GM18907 (cell line): Measurements from ENCODE around the gene KIF5C.
A peak's percentile ranks its signal among the peaks of the same experiment; 100 is the strongest.
"Not testable (repeated sequence)": the region's sequence is repeated elsewhere in the genome, so short reads cannot be mapped to it uniquely, and the experiment has no call there.

Experiments
- ATAC-seq: cut with Tn5 transposase; IDR thresholded peaks from one replicate; pipeline ENCODE4 v1.9.1; 2021; ENCODE audit warnings: mild to moderate bottlenecking, moderate library complexity; ENCODE audit not compliant: unreplicated experiment

The KIF5C gene

GRCh38 chr2:148874868-148875341, at the start of gene KIF5C:
KIF5C (plus strand) TSS chr2:148875227; CDS start chr2:148875618, 391 bp downstream.
- ATAC-seq, result peak; percentile 97

GRCh38 chr2:148826791-148827190, 48.2 kb upstream of the KIF5C start:
- ATAC-seq, result no peak

DNA sequence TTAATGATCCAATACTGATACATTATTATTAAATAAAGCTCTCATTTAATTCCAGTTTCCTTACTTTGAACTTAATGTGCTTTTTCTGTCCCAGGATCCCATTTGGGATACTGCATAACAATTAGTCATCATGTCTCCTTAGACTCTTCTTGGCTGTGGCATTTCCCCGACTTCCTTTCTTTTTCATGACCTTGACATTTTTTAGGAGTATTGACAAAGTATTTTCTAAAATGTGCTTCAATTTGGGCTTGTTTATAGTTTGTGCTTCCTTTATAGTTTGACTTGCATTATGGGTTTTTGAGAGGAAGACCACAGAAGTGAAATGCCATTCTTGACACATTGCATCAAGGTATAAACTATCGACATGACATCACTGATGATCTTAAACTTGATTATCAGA, 46.1 kb upstream of the KIF5C start:
- no peak for ATAC-seq

- ATAC-seq, result no peak
Measured at GRCh38 chr2:148829618-148830017, 45.4 kb upstream of the KIF5C start.

DNA sequence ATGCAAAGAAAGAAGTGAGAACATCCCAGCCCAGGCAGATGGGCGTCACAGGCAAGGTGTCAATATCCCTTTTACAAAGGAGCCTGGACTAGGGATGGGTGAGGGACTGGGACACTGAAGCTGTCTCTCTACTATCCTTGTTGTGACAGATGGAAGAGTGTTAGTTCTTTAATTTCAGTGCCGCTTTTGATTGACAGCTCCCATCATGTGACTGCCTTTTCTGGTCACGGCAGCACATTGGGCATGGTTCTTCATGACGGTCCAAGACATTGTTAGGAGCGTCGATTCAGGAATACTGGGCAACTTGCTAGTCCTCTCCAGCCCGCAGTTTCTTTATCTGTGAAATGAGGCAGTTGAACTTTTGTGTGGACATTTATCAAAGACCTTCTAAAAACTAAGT, 42.4 kb upstream of the KIF5C start:
- ATAC-seq, result no peak

DNA sequence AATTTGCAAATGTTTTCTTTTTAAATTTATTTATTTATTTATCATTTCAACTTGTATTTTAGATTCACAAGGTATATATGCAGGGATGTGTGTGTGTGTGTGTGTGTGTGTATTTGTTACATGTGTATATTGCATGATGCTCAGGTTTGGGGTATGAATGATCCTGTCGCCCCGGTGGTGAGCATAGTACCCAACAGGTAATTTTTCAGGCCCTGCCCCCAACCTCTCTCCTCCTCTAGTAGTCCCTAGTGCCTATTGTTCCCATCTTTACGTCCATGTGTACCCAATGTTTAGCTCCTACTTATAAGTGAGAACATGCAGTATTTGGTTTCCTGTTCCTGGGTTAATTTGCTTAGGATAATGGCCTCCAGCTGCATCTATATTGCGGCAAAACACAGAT, 33.0 kb upstream of the KIF5C start:
- no peak for ATAC-seq

GRCh38 chr2:148848146-148848545, 26.9 kb upstream of the KIF5C start:
- ATAC-seq, result no peak

DNA sequence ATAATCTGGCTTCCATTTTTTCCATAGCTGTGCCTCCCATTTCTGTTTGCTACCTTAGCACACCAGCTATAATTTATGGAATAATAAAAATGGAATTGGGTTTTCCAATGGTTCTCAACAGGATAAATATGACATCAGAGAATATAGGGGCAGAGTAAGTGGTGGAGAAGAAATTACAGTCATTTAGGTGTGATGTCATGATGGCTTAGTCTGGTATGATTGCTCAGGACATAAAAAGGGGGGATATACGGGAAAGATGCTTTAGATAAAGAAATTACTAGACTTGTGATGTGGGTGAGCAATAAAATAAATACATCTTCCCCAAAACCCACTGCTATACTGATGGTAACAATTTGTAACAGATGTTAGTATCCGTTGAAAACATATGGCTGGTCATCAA, 21.6 kb upstream of the KIF5C start:
- ATAC-seq, result no peak

DNA sequence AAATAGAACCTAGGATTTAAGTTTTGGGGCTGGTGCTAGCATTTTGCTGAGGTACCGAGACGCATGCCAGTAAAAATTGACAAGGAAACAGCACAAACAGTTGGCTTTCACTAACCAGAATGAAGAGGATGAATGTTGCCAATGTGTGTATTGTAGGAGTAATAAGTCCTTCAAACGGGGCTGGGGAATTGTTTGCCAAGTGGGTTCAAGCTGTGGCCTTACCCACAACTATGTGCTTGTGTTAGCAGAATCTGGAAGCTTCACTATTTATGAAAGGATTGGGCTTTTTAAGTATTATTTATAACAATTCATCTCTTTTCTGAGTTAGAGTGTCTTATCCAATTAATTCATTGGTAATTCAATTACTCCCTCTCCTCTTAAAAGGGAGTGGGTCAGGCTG, 15.0 kb upstream of the KIF5C start:
- no peak for ATAC-seq

- no peak for ATAC-seq
Measured at GRCh38 chr2:148861367-148861766, 13.7 kb upstream of the KIF5C start.

DNA sequence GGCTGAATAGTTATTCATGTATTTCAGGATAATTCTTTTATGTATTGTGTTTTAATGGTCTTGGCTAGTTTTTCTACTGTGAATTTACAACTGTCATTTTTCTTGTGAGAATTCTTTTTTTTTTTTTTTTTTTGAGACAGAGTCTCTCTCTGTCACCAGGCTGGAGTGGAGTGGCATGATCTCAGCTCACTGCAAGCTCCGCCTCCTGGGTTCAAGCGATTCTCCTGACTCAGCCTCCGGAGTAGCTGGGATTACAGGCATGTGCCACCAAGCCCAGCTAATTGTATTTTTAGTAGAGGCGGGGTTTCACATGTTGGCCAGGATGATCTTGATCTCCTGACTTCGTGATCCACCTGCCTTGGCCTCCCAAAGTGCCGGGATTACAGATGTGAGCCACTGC, 12.5 kb upstream of the KIF5C start:
- ATAC-seq, result not testable (repeated sequence)

- no peak for ATAC-seq
Measured at GRCh38 chr2:148865512-148865911, 9.5 kb upstream of the KIF5C start.

GRCh38 chr2:148866091-148866490, 8.9 kb upstream of the KIF5C start:
- no peak for ATAC-seq

GRCh38 chr2:148867079-148867769, 7.8 kb upstream of the KIF5C start:
- no peak for ATAC-seq

- ATAC-seq, result peak; percentile 37
Measured at GRCh38 chr2:148875387-148876051, 492 bp downstream of the KIF5C start.

GRCh38 chr2:148876202-148876594, 1.2 kb downstream of the KIF5C start:
- ATAC-seq, result no peak

DNA sequence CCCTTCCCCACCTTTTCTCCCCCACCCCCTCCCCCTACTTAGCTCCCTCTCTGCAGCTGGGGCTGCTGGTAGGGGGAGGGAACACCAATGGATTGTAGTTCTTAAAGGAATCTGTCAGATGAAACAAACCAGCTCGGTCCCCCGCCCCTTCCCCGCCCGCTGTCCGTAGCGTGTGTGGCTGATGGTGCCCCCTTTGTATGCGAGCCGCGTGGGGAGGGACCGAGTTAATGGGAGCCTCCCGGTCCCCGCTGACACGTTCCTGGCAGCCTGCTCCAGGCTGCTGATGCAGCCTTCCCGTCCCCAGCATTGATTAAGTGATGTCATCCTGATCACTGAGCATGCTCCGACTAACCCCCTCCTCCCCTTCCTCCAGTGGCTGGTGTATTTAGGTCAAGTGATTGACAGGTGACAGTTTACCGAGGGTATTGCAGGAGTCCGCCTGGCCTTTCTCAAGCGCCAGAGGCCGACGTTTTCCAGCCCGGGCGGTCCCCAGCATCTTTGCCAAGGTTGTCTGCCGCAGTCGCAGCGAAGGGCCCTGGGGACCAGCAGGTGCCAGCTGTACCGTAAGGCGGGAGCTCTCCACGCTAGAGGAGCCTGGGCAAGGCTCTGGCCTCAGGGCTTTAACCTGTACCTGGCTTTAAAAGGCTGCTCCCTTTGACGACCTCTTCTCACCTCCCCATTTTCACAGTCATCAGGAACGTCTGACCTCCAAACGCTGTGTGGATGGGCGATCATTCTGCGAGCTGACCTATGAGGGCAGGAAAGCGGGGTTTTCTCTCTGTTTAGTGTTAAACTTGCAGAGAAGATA, 1.8 kb downstream of the KIF5C start:
- peak; percentile 41 for ATAC-seq

GRCh38 chr2:148877403-148877740, 2.3 kb downstream of the KIF5C start:
- ATAC-seq, result no peak

DNA sequence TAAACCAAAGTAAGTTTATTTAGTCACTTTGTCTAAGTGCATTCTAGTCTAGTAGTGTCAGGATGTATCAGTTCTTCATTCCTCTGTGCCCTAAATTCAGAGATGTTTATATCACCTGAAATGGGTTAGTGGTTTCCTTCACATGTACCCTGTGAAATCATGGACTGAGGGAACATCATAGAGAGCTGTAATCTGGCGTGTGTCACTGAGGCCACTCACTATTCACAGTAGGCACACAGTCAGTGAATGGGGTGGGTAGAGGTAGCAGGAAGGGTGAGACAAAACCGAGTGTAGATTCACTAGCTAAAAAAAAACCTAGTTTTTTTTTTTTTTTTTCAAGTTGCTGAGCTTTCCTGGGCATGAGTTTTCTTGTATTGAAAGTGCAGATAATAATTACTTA, 5.6 kb downstream of the KIF5C start:
- no peak for ATAC-seq

GRCh38 chr2:148882051-148882450, 7.0 kb downstream of the KIF5C start:
- ATAC-seq, result no peak

GRCh38 chr2:148885209-148885608, 10.2 kb downstream of the KIF5C start:
- no peak for ATAC-seq

- no peak for ATAC-seq
Measured at GRCh38 chr2:148885988-148886387, 11.0 kb downstream of the KIF5C start.
